Placental epithelial cell (primary cell): ENCODE data around the gene PDE6A. TPM values are rescaled to one million over a fixed set of nuclear protein-coding genes. Genes with fewer than 3 reads are reported as not detected.

Experiments used
- small RNA-seq: library from RNA; depleted of rRNA; stranded (forward); fragments of <200 nt; gene quantifications from one replicate; pipeline ENCODE3, GENCODE V24; 2012
- total RNA-seq: library from RNA; depleted of rRNA; stranded (reverse); fragments of >200 nt; gene quantifications from 2 replicates; pipeline ENCODE4 v1.2.3, GENCODE V29; 2012

PDE6A gene
- 0.11 TPM in 1 of 2 replicates, not detected in the other for total RNA-seq

DNA sequence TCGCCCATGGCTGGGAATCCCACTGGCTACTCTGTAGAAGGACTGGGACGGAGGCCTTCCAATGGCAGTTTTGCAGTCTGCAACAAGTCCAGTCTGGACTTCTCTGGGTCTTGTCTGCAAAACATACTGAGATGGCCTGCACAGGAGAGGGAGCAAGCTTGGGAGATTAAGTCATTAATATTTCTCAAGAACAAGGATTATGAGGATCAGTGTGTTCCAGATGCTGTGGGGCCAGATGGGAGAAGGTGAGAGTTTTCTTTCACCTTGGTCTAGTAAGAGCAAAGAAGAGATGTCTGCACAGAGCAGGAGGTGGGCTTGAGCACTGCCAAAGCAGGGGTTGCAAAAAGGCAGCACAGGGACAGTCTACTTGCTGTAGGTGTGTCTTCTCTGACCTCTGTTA, at the start of gene PDE6A:
PDE6A (minus strand) TSS at position 128 of the 400 bp plus-strand sequence; CDS start at position 8, 120 bp downstream.

DNA sequence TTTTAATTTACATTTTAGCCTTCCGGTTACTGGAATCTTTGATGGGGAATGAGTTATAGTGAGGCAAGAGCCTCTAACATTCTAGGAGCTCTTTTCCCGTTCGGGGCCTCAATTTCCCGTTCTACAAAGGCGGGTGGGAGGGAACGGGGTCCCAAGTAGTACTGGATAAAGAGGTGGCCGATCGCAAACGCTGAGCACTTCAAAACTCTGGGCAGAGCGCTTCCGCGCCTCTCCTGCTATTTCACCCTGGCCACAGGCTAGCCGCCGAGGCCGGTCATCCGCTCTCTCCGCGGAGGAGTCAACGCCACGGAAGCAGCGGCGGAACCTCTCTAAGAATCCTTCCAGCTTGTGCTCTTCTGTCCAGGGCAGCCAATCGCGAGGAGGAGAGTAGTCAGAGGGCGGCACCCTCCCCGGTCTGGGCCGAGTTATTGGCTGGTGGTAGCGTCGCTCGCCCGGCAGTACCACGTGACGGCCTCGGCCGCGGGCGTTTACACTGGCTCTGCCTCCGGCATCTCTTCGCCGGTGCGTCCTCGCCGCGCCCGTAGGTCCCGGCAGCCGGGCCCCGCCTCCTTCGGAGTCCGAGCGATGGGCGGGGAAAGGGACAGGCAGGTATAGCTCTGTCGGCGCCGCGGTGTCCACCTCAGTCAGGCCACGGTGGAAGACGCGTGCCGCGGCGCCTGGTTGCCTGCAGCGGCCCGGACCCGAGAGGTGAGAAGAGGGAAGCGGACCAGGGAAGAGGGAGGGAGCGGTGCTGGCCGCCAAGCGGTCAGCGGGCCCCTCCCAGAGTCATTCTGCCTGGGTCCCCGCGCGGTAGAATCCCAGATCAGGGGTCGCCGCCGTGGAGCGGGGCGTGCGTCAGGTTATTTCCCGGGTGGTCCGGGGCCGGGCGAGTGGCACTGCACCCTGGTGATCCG, 15.9 kb upstream of the PDE6A start, which contains the start of gene SLC26A2:
SLC26A2 (plus strand) TSS at position 487 of the 914 bp plus-strand sequence. CDS start 16,895 bp downstream, outside the sequence.

Small RNA genes lying within 50 kb of the gene (small RNA-seq; reads per million reads assigned to genes)
- not detected for gene RF00019

Other genes with a start within 250 kb of the PDE6A start
- gene PPARGC1B, start 214.5 kb downstream of the PDE6A start, total RNA-seq, result 0.39 and 1.5 TPM in 2 replicates
- gene SLC26A2, start 16.0 kb upstream of the PDE6A start, total RNA-seq, result 9.4 and 29.5 TPM in 2 replicates
- 5.7 and 9.4 TPM in 2 replicates for gene TIGD6, start 55.9 kb upstream of the PDE6A start, total RNA-seq
- gene HMGXB3, start 55.9 kb upstream of the PDE6A start, total RNA-seq, result 30.6 and 33.4 TPM in 2 replicates
- gene CSF1R, start 141.8 kb upstream of the PDE6A start, total RNA-seq, result 46.7 and 87.8 TPM in 2 replicates
- gene PDGFRB, start 211.1 kb upstream of the PDE6A start, total RNA-seq, result 10.2 and 10.6 TPM in 2 replicates
- 0.39 TPM in 1 of 2 replicates, not detected in the other for gene CDX1, start 222.0 kb upstream of the PDE6A start, total RNA-seq
- not detected in 2 replicates for gene SLC6A7, start 245.3 kb upstream of the PDE6A start, total RNA-seq